Stimulated activated naive CD8-positive, alpha-beta T cell treated with anti-CD3 and anti-CD28 coated beads, Interleukin-15, Interleukin-2, amounts not matched to agents 100 U/mL and 50 U/mL, for 24 hours (primary cell): Measurements from ENCODE around the gene RSBN1L.

Source experiments
- ATAC-seq: fragments of 150-1000 bp; cut with Tn5 transposase; one replicate; pipeline ENCODE4 v1.10.0; 2021
- DNase-seq: peaks from one replicate; pipeline ENCODE4 v3.0.0; 2021

RSBN1L gene

DNA sequence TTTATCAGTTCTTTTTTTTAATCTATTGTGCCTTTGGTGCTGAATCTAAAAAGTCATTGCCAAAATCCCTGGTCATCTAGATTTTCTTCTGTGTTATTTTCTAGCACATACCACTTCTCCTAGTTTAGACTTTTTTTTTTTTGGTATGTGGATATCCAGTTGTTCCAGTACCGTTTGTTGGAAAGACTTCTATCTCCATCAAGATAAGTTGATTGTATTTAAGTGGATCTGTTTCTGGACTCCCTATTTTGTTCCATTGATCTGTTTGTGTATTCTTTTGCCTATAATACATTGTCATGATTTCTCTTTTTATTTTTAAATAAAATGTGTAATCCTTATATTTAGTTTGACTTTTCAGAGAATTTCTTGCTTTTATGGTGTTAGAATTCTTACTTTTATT is 35.5 kb downstream of the RSBN1L start:
- DNase-seq: no peak
- ATAC-seq: no peak

GRCh38 chr7:77734659-77735421 is 38.6 kb downstream of the RSBN1L start:
- ATAC-seq (no peak), DNase-seq (no peak)

GRCh38 chr7:77735457-77735856 is 39.2 kb downstream of the RSBN1L start:
- ATAC-seq (no peak), DNase-seq (no peak)

DNA sequence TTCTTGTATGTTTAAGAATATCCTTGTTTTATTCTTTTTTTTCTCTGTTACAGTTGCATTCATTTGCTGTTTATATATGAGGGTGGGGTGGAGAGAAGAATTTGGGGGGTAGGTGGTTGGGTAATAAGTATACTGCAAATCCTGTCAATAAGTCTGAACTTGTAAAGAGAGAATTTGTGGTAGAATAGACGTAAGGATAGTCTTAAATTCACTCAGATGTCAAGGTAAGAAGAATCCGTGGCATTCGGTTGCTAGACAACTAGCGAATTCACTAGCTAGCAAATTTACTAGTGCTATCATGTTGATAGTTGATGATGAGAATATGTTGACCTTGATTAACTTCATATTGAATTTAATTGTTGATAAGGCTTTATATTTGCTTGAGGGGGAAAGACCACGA is 40.7 kb downstream of the RSBN1L start:
- DNase-seq (no peak), ATAC-seq (no peak)

GRCh38 chr7:77738382-77738781 is 42.1 kb downstream of the RSBN1L start:
- DNase-seq (no peak), ATAC-seq (no peak)

DNA sequence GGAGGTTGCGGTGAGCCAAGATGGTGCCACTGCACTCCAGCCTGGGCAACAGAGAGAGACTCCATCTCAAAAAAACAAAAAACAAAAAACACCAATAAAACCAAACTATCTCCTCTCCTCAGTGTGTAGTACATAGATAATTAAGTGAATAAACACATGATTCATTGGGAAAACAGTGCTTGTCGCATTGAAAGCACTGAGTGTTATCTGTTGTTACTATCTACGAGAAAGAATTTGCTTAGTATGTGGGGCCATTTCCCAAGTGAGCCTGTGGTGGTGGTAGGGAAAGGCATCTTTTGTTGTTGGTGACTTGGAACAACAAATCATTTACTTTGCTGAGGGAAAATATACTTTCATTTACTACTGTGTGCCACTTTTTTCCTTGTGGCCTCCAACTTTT is 42.6 kb downstream of the RSBN1L start:
- DNase-seq: no peak
- no peak for ATAC-seq

DNA sequence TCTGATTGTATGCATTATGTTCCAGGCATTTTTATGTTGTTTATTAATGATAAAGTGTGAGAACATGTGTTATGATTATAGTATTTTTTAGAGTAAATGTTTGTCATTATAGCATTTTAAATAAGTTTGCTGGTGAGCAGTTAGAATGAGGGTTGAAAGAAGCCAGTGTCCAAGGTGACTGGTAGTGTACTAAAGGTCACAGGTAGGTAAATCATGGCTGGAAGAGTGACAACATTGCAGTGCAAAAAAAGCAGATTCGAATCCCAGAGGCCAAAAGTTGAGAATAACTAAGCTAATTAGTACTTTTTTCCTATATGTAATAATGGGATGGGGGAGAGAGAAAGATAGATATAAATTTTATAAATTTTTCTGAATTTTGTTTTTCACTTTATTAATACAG is 44.0 kb downstream of the RSBN1L start:
- no peak for ATAC-seq

GRCh38 chr7:77743518-77743917 is 47.3 kb downstream of the RSBN1L start:
- DNase-seq (no peak), ATAC-seq (no peak)

More for the DNA sequence above, 44.0 kb downstream of the RSBN1L start:
- DNase-seq: no peak

DNA sequence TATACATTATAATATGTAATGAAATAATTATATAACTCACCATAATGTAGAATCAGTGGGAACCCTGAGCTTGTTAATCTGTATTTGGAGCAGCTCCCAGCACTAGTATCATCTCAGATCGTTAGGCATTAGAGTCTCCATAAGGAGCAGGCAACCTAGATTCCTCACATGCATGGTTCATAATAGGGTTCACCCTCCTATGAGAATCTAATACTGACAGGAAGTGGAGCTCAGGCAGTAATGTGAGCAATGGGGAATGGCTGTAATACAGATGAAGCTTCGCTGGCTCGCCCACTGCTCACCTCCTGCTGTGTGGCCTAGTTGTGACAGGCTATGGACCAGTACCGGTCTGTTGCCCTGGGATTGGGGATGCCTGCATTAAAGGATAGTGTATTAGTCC is 49.5 kb downstream of the RSBN1L start:
- DNase-seq (no peak), ATAC-seq (no peak)

- ATAC-seq (no peak), DNase-seq (no peak)
Observed at GRCh38 chr7:77746164-77746823, 50.0 kb downstream of the RSBN1L start.

- DNase-seq (no peak), ATAC-seq (no peak)
Observed at GRCh38 chr7:77746824-77747165, 50.5 kb downstream of the RSBN1L start.

DNA sequence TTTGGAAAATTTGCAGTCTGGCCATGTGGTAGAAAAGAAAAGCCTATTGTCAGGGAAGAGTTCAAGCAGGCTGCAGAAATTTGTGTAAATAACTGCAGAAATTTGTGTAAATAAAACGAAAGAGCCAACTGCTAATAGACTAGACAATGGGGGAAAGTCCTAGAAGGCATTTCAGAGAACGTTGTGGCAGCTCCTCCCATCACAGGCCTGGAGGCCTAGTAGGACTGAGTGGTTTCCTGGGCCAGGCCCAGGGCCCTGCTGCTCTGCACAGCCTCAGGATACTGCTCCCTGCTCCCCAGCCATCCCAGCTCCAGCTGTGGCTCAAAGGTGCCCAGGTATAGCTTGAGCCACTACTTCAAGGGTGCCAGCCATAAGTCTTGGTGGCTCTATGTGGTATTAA is 50.9 kb downstream of the RSBN1L start:
- ATAC-seq: no peak
- no peak for DNase-seq

- ATAC-seq: no peak
- no peak for DNase-seq
Observed at GRCh38 chr7:77747718-77748117, 51.5 kb downstream of the RSBN1L start.

DNA sequence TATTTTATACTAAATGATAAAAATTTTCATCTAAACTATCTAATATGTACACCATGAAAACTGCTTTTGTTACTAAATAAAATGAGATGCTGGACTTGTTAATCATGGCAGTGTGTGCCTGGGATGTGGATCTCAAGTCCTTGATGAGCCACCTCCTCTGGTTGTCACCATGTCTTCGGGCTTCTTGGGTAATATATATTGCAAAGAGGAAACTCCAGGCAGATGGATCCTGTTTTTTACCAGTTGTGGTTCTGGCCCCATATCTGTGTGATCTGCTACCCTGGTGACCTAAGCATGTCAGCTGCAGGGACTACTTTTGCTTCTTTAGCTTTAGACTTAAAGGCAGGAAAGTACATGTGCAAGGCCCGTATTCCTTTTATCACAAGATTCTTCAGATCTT is 55.8 kb downstream of the RSBN1L start:
- DNase-seq (no peak), ATAC-seq (no peak)

- DNase-seq (no peak), ATAC-seq (no peak)
Observed at GRCh38 chr7:77753173-77753572, 56.9 kb downstream of the RSBN1L start.

GRCh38 chr7:77757589-77757988 is 61.3 kb downstream of the RSBN1L start:
- DNase-seq: peak; percentile 16
- peak; percentile 93 for ATAC-seq

GRCh38 chr7:77759294-77759889 is 63.1 kb downstream of the RSBN1L start:
- peak; percentile 69 for DNase-seq
- ATAC-seq: no peak

DNA sequence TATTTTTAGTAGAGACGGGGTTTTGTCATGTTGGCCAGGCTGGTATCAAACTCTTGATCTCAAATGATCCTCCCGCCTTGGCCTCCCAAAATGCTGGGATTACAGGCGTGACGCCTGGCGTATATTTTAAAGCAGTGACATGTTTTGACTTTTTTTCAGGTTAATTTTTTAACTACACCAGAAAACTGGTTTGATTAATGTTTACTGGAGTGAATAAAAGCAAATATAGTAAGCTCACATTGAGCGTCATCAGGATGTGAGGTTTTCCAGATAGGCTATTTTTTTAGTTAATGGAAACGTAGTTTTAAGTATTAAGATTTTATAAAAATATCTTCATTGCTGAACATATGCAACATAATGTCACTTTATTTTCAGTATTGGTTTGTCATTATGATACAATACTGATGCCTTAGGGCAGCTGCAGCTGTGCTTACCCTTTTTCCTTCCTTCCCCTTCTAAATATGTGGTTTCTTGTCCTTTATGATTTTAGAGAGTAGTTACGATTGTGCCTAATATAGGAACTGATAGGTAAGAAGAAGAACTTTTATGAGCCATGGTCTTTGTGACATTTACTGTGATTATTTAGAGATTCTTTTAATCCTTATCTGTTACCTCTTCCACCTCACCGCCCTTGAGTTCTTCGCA is 64.7 kb downstream of the RSBN1L start:
- ATAC-seq (no peak), DNase-seq (no peak)

- ATAC-seq (no peak), DNase-seq (no peak)
Observed at GRCh38 chr7:77765481-77765880, 69.2 kb downstream of the RSBN1L start.

- no peak for DNase-seq
Observed at GRCh38 chr7:77765906-77766800, 69.9 kb downstream of the RSBN1L start.

GRCh38 chr7:77766801-77767605 is 70.7 kb downstream of the RSBN1L start:
- DNase-seq (no peak), ATAC-seq (no peak)

More at GRCh38 chr7:77765906-77766800, 69.9 kb downstream of the RSBN1L start:
- ATAC-seq: no peak
